NT2/D1 (cell line): ENCODE data around the gene LMNB1.

Experiments used
- SUZ12 ChIP-seq: IDR thresholded peaks from 2 replicates; pipeline ENCODE4 v1.6.1; 2011; ENCODE audit not compliant: insufficient read length, insufficient read depth; ENCODE audit errors: extremely low read depth
- YY1 ChIP-seq: IDR thresholded peaks from 2 replicates; pipeline ENCODE4 v1.6.1; 2011; ENCODE audit not compliant: insufficient read length, insufficient read depth

DNA sequence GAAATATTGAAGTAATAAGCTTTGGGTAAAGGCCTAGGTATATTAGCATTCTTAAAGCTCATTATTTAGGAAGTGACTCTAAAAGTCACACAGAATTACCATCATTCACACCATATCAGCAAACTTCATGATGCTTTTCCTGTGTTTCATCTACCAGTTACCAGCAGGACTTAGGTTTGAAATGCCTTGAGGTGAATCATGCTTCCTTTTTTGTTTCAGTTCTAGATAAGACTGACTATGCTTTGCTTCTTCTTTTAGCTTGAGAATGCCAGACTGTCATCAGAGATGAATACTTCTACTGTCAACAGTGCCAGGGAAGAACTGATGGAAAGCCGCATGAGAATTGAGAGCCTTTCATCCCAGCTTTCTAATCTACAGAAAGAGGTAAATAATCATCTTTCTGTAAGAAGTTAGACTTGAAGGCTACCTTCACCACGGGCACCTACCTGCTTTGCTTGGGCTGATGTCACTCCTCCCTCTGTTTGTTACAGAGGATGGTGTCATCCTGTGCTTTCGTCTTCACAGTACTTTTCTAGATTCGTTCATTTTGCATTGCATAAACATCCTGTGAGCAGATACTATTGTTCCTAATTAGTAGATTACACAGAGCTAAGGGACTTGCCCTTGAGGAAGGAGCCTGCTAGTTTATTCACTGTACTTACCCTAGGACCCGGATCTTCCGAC lies 34.7 kb downstream of the LMNB1 start:
- TF ChIP-seq YY1 = no peak
- TF ChIP-seq SUZ12 = no peak
